HG03575 (cell line): ENCODE data around the gene POU2AF3.
"Not testable (repeated sequence)": the region's sequence is repeated elsewhere in the genome, so short reads cannot be mapped to it uniquely, and the experiment has no call there.

Source experiments
- ATAC-seq: cut with Tn5 transposase; IDR thresholded peaks from one replicate; pipeline ENCODE4 v1.9.1; 2021; ENCODE audit not compliant: unreplicated experiment, insufficient number of reproducible peaks, low FRiP score; ENCODE audit errors: extremely low read depth

The POU2AF3 gene

GRCh38 chr11:111299101-111300026, 1.0 kb downstream of the POU2AF3 start:
- no peak for ATAC-seq

DNA sequence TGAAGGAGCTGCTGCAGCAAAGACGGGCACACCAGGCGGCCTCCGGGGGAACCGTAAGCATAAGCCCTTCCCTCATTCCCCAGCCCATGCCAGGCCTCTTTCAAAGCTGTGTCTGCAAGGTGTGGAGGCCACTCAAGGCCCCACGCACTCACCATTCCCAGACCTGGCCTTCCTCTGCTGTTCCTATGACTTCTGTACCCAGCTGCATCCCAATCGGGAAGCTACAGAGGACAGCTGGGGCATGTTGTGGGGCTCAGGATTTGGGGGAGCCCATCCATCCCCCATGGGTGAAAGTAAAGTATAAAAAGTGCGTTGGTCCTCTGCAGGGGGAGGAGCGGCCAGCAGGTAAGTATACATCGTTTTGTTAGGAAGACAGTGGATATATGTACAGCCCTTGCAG, 2.2 kb downstream of the POU2AF3 start:
- no peak for ATAC-seq

GRCh38 chr11:111301004-111301841, 2.9 kb downstream of the POU2AF3 start:
- ATAC-seq = no peak

DNA sequence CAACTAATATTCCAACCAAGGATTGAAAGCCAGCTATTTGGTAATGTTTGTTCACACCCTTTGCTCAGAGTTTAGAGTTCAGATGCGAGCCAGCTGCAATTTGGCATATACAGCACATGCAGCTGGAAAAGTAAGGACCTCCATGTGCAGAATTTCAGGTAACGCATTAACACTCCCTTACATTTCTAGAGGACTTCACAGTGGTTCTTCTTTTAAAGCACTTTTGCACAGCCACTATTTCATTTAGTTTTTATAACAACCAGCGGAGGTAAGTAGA, 3.4 kb downstream of the POU2AF3 start:
- ATAC-seq = no peak

DNA sequence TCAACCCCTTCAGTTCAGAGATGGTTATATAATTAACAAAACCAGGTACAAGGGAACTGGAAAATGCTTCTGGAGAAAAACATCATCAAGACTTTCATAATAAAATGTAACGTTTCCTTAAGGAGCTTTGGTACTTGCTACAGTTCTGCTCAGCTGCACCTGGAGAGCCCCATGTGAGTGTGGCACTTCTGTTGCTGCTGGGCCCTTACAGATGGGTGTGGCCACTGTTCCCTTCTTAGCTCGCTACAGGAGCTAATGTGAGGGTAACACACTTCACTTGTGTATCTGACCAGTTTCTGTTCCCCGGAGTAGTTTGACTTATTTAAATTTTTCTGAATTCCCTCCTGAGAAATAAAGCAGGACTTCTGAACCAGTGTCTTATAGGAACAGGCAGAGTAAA, 4.0 kb downstream of the POU2AF3 start:
- ATAC-seq = no peak

- ATAC-seq = no peak
Observed at GRCh38 chr11:111303461-111303860, 5.1 kb downstream of the POU2AF3 start.

DNA sequence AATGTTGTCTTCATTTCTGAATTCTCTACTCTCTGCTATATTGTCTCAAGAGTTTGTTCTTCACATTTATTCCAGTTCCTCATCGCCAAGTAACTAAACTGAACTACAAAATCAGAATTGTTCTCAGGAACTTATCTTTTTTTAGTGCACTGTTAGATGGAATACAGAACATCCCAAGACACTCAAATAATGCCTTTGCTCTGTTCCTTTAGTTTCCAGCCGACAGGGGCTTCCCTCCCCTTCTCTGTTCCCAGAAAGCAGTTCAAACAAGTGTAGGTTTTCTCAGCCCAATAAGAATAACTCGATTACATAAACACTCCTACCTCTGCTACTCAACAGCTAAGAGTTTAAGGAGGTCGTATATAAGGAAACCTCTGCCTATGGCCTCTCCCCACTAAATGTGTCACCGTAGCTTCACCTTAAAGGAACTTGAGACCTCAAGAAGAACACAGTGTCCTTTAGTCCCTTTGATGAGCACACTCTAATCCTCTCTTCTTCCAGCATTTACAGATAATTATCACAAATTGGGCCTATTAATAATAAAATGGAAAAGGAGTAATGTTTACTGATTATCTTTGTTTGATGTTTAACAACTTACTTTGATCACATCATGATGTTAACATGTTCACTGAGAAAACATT, 6.9 kb downstream of the POU2AF3 start:
- no peak for ATAC-seq

- ATAC-seq = no peak
Observed at GRCh38 chr11:111305876-111306275, 7.5 kb downstream of the POU2AF3 start.

GRCh38 chr11:111306321-111306720, 8.0 kb downstream of the POU2AF3 start:
- ATAC-seq = no peak

- no peak for ATAC-seq
Observed at GRCh38 chr11:111307472-111308108, 9.2 kb downstream of the POU2AF3 start.

GRCh38 chr11:111308140-111308539, 9.8 kb downstream of the POU2AF3 start:
- ATAC-seq = no peak

DNA sequence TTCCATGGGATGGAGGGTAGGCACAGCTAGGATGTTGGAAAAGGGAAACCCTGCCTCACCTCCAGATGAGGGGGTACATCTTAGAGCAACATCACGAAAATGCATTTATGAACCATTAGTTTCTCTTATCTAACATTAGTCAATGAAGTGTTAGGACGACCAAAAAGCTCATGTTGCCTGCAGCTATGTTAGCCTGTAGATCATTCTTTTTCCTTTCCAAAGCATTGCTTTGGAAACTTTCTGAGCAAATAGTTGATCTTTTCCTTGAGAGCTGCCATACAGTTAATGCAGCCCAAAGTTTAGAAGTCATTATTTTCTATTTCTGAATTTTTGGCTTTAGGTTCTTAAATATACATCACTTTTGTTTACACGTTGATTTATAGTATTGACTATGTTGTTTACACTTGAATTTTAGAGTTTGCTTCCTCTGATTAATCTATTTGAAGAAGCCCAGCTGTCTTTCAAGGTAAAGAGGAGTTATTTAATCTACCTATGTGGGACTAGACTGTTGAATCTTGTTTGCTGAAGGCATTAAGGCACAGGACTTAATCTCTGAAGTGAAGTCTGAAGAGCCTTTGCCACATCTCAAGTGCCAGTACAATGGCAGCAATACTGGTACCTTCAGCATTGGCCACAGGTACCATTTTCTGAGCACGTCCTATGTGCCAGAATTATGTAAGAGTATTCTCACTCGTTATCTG, 11.0 kb downstream of the POU2AF3 start:
- no peak for ATAC-seq

- no peak for ATAC-seq
Observed at GRCh38 chr11:111310088-111310487, 11.7 kb downstream of the POU2AF3 start.

- no peak for ATAC-seq
Observed at GRCh38 chr11:111310723-111311122, 12.4 kb downstream of the POU2AF3 start.

DNA sequence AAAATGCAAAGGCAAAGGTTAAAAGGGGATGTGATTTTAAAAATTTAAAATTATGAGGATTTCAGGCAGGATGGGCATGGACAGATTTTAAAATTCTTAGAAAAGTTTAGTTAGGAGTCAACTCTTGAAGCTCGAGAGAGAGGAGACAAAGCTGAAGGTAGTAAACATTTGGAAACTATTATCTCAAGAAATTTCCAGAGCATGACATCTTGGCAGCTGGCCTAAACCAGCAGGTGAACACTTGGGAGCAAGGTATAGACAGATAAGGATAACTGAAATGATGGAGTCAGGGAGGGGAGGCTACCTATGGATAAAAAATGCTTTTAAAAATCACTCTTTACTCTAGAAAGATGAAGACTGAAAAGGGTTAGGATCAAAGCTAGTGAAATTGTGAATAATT, 13.7 kb downstream of the POU2AF3 start:
- no peak for ATAC-seq

GRCh38 chr11:111319296-111319695, 20.9 kb downstream of the POU2AF3 start:
- no peak for ATAC-seq

DNA sequence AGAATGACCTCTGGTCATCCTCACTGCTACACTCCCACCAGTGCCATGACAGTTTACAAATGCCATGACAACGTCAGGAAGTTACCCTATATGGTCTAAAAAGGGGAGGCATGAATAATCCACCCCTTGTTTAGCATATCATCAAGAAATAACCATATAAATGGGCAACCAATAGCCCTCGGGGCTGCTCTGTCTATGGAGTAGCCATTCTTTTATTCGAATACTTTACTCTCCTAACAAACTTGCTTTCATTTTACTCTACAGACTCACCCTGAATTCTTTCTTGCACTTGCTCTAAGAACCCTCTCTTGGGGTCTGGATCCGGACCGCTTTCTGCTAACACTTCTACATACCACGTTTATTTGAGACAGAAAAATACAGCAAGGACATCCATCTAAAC, 21.9 kb downstream of the POU2AF3 start:
- not testable (repeated sequence) for ATAC-seq

- no peak for ATAC-seq
Observed at GRCh38 chr11:111320728-111321568, 22.6 kb downstream of the POU2AF3 start.
